Fibroblast of lung (primary cell): ENCODE data around the gene LONP1.

ENCODE experiments used
- CTCF ChIP-seq, 2 donors: IDR thresholded peaks in 1 of 2; conservative IDR thresholded peaks in 1 of 2; 1 replicate in 1 of 2; 2 replicates in 1 of 2; pipeline ENCODE4 v1.5.1; 2011 to 2012; ENCODE audit warnings: low read length in 2 of 2, control low read depth in 1 of 2, inconsistent platforms in 1 of 2, low read depth in 1 of 2, mild to moderate bottlenecking in 1 of 2
- EZH2 ChIP-seq: IDR thresholded peaks from 2 replicates; pipeline ENCODE4 v1.5.1; 2012; ENCODE audit warnings: low read length, control low read depth, mild to moderate bottlenecking; ENCODE audit errors: missing control alignments

- TF ChIP-seq CTCF (conservative IDR thresholded peaks at IDR 0.05 in 1 of 2, IDR thresholded peaks at IDR 0.05 in 1 of 2; ENCODE audit: low read depth in 1 of 2, low read length in 2 of 2): no peak
- TF ChIP-seq EZH2: no peak
These were observed 42.8 kb downstream of the LONP1 start for GRCh38 chr19:5677136-5677535.
